ENCODE measurements around the gene TNRC6C.

The TNRC6C gene

GRCh38 chr17:78148286-78149016 is 189.9 kb downstream of the TNRC6C start:
- H3K9ac ChIP-seq (ENCODE audit: low read depth, low read length), result no peak overlapping the region

GRCh38 chr17:78151514-78152008 is 193.1 kb downstream of the TNRC6C start:
- TF ChIP-seq EZH2 (IDR thresholded peaks at IDR 0.05; ENCODE audit: borderline replicate concordance, low read depth, low read length, severe bottlenecking) (no peak), CTCF (IDR thresholded peaks at IDR 0.05; ENCODE audit: borderline replicate concordance, extremely low read depth, low read length, poor library complexity, severe bottlenecking) (no peak)
- ATAC-seq (ENCODE audit: insufficient read depth, low read depth) (no peak), DNase-seq (no peak)
- Histone ChIP-seq H3K4me3 (ENCODE audit: low read depth in 1 of 2, low read length in 2 of 2) (no peak overlapping the region), H3K27me3 (ENCODE audit: insufficient read depth, low read length, poor library complexity) (no peaks in the 10 kb centered on the region), H3K36me3 (ENCODE audit: insufficient read depth, low read length) (no peaks in the 10 kb centered on the region), H3K4me1 (ENCODE audit: insufficient read depth, low read length) (no peaks in the 10 kb centered on the region), H3K9ac (ENCODE audit: low read depth, low read length) (no peak overlapping the region), H3K79me2 (ENCODE audit: insufficient read depth, low read length) (no peaks in the 10 kb centered on the region), H4K20me1 (ENCODE audit: insufficient read depth, low read length) (no peaks in the 10 kb centered on the region), H3K27ac (ENCODE audit: low read length) (no peak overlapping the region), H3K9me3 (ENCODE audit: insufficient read depth, low read length, severe bottlenecking) (no peaks in the 10 kb centered on the region), H3K4me2 (ENCODE audit: insufficient read depth, low read length) (no peak overlapping the region), H2AFZ (ENCODE audit: low read depth, low read length) (no peak overlapping the region)

More at GRCh38 chr17:78148286-78149016, 189.9 kb downstream of the TNRC6C start:
- TF ChIP-seq EZH2 (IDR thresholded peaks at IDR 0.05; ENCODE audit: borderline replicate concordance, low read depth, low read length, severe bottlenecking) (no peak), CTCF (IDR thresholded peaks at IDR 0.05; ENCODE audit: borderline replicate concordance, extremely low read depth, low read length, poor library complexity, severe bottlenecking) (no peak)
- Histone ChIP-seq H3K36me3 (ENCODE audit: insufficient read depth, low read length) (no peaks in the 10 kb centered on the region), H3K4me2 (ENCODE audit: insufficient read depth, low read length) (no peak overlapping the region), H3K27ac (ENCODE audit: low read length) (no peak overlapping the region), H3K27me3 (ENCODE audit: insufficient read depth, low read length, poor library complexity) (no peaks in the 10 kb centered on the region), H4K20me1 (ENCODE audit: insufficient read depth, low read length) (no peaks in the 10 kb centered on the region), H3K9me3 (ENCODE audit: insufficient read depth, low read length, severe bottlenecking) (no peaks in the 10 kb centered on the region), H3K4me1 (ENCODE audit: insufficient read depth, low read length) (no peaks in the 10 kb centered on the region), H3K4me3 (ENCODE audit: low read depth in 1 of 2, low read length in 2 of 2) (no peak overlapping the region), H2AFZ (ENCODE audit: low read depth, low read length) (no peak overlapping the region), H3K79me2 (ENCODE audit: insufficient read depth, low read length) (no peaks in the 10 kb centered on the region)
- no peak for ATAC-seq (ENCODE audit: insufficient read depth, low read depth)
- DNase-seq, result no peak

GRCh38 chr17:78154903-78155811 is 196.7 kb downstream of the TNRC6C start:
- DNase-seq (no peak), ATAC-seq (ENCODE audit: insufficient read depth, low read depth) (no peak)
- Histone ChIP-seq H2AFZ (ENCODE audit: low read depth, low read length) (no peak overlapping the region; the same call in 1 of the 2 replicates), H4K20me1 (ENCODE audit: insufficient read depth, low read length) (no peaks in the 10 kb centered on the region), H3K27me3 (ENCODE audit: insufficient read depth, low read length, poor library complexity) (no peaks in the 10 kb centered on the region), H3K4me1 (ENCODE audit: insufficient read depth, low read length) (no peaks in the 10 kb centered on the region), H3K36me3 (ENCODE audit: insufficient read depth, low read length) (no peaks in the 10 kb centered on the region), H3K9me3 (ENCODE audit: insufficient read depth, low read length, severe bottlenecking) (no peaks in the 10 kb centered on the region), H3K27ac (ENCODE audit: low read length) (no peak overlapping the region), H3K4me2 (ENCODE audit: insufficient read depth, low read length) (no peak overlapping the region), H3K9ac (ENCODE audit: low read depth, low read length) (no peak overlapping the region), H3K79me2 (ENCODE audit: insufficient read depth, low read length) (no peaks in the 10 kb centered on the region), H3K4me3 (ENCODE audit: low read depth in 1 of 2, low read length in 2 of 2) (no peak overlapping the region)
- TF ChIP-seq CTCF (IDR thresholded peaks at IDR 0.05; ENCODE audit: borderline replicate concordance, extremely low read depth, low read length, poor library complexity, severe bottlenecking) (no peak), EZH2 (IDR thresholded peaks at IDR 0.05; ENCODE audit: borderline replicate concordance, low read depth, low read length, severe bottlenecking) (no peak)
